HUES6 (cell line): ENCODE results near the gene FGFR2.
"Not testable (repeated sequence)": the region's sequence is repeated elsewhere in the genome, so short reads cannot be mapped to it uniquely, and the experiment has no call there.

Source experiments
- H3K27ac ChIP-seq: 2 replicates; pipeline ENCODE4 v1.7.0; 2013; ENCODE audit warnings: low read depth, mild to moderate bottlenecking, low read length, inconsistent platforms
- H3K27me3 ChIP-seq: 2 replicates; pipeline ENCODE4 v1.6.1; 2013; ENCODE audit warnings: low read length; ENCODE audit not compliant: control insufficient read depth, insufficient read depth
- H3K36me3 ChIP-seq: 2 replicates; pipeline ENCODE4 v1.6.1; 2013; ENCODE audit warnings: low read length; ENCODE audit not compliant: control insufficient read depth, insufficient read depth
- H3K4me1 ChIP-seq: 2 replicates; pipeline ENCODE4 v1.6.1; 2013; ENCODE audit warnings: low read length; ENCODE audit not compliant: control insufficient read depth, insufficient read depth
- H3K4me3 ChIP-seq: 2 replicates; pipeline ENCODE4 v1.5.1; 2013; ENCODE audit warnings: low read depth, low read length
- H3K9ac ChIP-seq: one replicate; pipeline ENCODE4 v1.6.1; 2013; ENCODE audit warnings: mild to moderate bottlenecking, low read length
- H3K9me3 ChIP-seq: 2 replicates; pipeline ENCODE4 v1.6.1; 2013; ENCODE audit warnings: low read depth, low read length; ENCODE audit not compliant: control insufficient read depth, insufficient read depth

Gene FGFR2

DNA sequence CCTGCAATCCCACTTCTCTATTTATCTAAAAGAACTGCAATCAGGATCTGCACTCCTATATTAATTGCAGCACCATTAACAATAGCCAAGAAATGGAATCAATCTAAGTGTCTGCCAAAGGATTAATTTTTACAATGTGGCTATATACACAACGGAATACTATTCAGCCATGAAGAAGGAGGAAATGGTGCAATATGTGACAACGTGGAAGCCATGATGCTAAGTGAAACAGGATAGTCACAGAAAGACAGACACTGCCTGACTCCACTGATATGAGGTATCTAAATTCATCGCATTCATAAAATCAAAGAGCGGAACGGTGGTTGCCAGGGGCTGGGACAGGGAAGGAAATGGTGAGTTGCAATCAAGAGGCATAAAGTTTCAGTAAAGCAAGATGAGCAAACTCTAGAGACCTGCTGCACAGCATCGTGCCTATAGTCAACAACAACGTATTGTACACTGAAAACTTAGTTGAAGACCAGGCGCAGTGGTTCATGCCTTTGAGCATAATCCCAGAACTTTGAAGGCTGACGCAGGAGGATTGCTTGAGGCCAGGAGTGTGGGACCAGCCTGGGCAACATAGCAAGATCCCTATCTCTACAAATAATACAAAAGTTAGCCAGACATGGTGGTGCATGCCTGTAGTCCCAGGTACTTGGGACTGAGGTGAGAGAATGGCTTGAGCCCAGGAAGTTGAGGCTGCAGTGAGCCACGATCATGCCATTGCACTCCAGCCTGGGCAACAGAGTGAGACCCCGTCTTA is 76.3 kb downstream of the FGFR2 start:
- peaks cover 55% of the 10 kb centered on the region for H3K36me3 ChIP-seq
- no peak overlapping the region for H3K4me3 ChIP-seq
- H3K27ac ChIP-seq = no peak overlapping the region
- no peaks in the 10 kb centered on the region for H3K9me3 ChIP-seq
- H3K9ac ChIP-seq = no peak overlapping the region
- H3K4me1 ChIP-seq = peaks cover 16% of the 10 kb centered on the region
- H3K27me3 ChIP-seq = no peaks in the 10 kb centered on the region

DNA sequence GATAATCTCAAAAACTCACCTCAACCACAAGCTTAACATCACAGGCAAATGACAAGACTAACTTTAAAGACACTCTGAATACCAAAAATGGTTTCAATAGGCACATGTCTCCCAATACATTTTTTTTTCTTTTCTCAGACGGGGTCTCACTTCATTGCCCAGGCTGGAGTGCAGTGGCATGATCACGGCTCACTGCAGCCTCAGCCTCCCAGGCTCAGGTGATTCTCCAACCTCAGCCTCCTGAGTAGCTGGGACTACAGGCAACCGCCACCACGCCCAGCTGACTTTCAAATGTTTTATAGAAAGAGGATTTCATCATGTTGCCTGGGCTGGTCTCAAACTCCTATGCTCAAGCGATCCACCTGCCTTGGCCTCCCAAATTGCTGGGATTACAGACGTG is 77.7 kb downstream of the FGFR2 start:
- H3K27ac ChIP-seq, H3K27me3 ChIP-seq, H3K9me3 ChIP-seq, H3K4me1 ChIP-seq, H3K9ac ChIP-seq, H3K4me3 ChIP-seq: not testable (repeated sequence)
- H3K36me3 ChIP-seq = peaks cover 57% of the 10 kb centered on the region

DNA sequence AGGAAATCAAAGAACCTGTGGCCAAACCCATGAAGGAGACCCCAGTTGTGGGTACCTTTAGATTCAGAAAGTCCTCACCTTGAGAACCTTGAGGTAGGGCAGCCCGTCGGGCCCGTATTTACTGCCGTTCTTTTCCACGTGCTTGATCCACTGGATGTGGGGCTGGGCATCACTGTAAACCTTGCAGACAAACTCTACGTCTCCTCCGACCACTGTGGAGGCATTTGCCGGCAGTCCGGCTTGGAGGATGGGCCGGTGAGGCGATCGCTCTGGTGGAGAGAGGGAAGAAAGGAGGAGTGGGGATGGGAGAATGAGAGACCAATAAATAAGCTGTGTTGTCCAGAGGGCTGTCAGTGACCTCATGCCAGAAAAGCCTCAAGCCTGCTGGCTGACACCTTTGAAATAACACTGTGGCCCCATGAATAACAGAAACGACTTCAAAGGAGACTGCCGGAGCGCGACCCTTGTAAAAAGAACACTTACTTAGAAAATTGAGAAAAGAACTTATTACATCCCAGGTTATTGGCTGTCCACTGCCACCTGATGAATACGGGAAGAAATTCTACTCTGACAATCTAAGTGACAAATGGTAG is 78.2 kb downstream of the FGFR2 start:
- Histone ChIP-seq H3K27ac (no peak overlapping the region), H3K36me3 (peaks cover 63% of the 10 kb centered on the region), H3K27me3 (no peaks in the 10 kb centered on the region), H3K9ac (no peak overlapping the region), H3K9me3 (no peaks in the 10 kb centered on the region), H3K4me3 (no peak overlapping the region), H3K4me1 (peaks cover 11% of the 10 kb centered on the region; the same call in 1 of the 2 replicates)

DNA sequence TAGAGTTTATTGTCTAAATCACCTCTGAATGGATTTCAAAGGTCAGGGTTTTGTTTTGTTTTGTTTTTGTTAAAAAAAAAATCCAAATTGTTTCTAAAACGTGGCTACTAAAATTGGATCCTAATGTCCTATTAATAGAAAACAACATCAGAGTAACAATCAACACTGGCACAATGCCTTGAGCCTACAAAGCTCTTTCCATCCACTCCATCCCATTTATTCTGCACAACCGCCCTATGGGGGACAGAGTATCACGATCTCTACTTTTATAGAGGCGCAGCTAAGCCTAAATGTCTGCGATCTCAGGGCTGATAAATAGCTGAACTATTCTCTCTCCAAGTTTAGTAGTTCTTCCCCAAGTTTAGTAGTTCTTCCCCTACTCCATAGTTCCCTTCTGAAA is 78.8 kb downstream of the FGFR2 start:
- Histone ChIP-seq H3K36me3 (peaks cover 69% of the 10 kb centered on the region), H3K9ac (no peak overlapping the region), H3K27me3 (no peaks in the 10 kb centered on the region), H3K4me1 (peaks cover 16% of the 10 kb centered on the region), H3K27ac (no peak overlapping the region), H3K4me3 (no peak overlapping the region), H3K9me3 (no peaks in the 10 kb centered on the region)

DNA sequence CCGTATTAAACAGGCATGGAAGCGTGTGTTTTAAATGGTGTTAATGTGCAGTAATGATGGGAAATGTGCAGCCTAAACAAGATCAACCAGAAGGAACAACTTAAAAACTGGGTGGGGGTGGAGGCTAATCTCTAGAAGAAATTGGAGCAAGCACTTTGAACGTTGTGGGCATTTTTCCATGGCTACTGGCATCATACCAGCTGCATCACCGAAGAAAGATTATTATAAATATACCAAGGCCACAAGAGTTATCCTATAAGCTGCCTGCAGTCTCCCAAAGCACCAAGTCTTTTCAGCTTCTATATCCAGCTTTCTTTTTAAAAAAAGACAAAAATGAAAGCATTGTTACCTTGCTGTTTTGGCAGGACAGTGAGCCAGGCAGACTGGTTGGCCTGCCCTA is 79.9 kb downstream of the FGFR2 start:
- no peaks in the 10 kb centered on the region for H3K27me3 ChIP-seq
- H3K36me3 ChIP-seq = peaks cover 72% of the 10 kb centered on the region
- H3K27ac ChIP-seq = no peak overlapping the region
- H3K4me3 ChIP-seq = no peak overlapping the region
- H3K4me1 ChIP-seq = peaks cover 26% of the 10 kb centered on the region
- no peak overlapping the region for H3K9ac ChIP-seq
- H3K9me3 ChIP-seq = no peaks in the 10 kb centered on the region

DNA sequence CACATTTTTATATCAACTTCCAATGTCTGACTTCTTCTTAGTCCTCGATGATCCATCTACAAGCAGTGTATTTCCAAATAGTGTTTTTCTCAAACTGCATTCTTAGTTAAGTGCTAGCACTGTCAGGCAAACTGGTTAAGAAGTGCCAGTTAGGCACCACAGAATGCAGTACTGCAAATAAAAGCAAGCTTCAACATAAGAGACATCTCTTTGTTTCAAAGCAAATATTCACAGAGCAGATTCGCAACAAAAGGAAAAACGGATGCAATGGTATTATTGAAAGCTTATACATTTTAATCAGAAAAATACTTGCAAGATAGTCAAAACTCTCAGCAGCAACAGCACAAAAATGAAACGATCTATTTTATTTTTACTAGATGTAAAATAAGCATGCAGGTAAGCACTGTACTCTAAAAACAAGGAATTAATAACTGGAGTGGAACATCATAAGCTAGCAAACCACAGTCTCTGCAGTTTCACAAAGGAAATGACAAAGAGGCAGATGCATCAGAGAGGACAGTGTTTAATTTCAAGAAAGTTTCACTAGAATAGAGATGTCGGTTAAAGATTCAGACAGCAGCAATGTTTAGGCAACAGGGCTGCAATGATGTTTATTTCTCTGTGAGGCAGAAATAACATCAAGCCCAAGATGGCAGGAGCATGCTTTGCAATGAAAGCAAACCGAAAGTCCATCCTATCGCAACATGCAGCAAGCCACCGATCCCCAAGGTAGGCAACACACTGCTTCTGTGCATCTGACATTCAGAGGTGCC is 82.0 kb downstream of the FGFR2 start:
- Histone ChIP-seq H3K4me1 (peaks cover 38% of the 10 kb centered on the region), H3K9me3 (no peaks in the 10 kb centered on the region), H3K27ac (no peak overlapping the region), H3K27me3 (no peaks in the 10 kb centered on the region), H3K4me3 (no peak overlapping the region), H3K9ac (no peak overlapping the region), H3K36me3 (peaks cover 87% of the 10 kb centered on the region)

DNA sequence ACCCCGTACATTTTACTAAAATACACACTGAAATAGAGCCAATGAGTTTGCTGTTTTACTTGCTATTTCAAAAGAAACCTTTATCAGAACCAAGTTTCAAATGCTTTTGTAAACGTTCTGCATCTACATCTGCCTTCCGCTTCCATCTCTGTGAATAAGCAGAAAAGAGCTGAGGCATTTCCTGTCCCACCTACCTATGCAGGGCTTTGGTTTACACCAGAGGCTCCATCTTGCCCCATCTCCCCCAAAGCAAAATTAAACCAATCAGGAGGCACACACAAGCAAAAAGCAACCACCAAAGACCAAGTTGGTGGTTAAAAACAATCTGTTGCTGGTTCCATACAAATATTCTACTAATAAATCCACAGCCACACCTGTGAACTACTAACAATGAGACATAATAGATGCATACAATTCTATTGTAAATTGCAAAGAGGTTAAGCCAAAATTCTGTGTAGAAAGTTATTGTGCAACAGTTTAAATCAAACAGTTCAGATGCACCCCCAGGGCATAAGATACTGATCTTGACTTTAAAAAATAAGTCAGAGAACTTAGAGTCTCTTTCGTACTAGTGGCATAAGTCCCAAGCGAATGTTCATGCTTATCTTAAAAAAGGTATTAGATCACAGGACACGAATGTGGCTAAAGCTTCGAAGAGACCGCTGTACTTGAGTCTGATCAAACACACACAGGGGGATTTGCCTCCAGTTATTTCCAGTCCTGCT is 83.9 kb downstream of the FGFR2 start:
- H3K4me3 ChIP-seq = no peak overlapping the region
- peaks cover 87% of the 10 kb centered on the region for H3K36me3 ChIP-seq
- no peaks in the 10 kb centered on the region for H3K27me3 ChIP-seq
- no peaks in the 10 kb centered on the region for H3K9me3 ChIP-seq
- peaks cover 45% of the 10 kb centered on the region for H3K4me1 ChIP-seq
- peak overlapping the region; percentile 42; the same call in 1 of the 2 replicates for H3K27ac ChIP-seq
- H3K9ac ChIP-seq = no peak overlapping the region

DNA sequence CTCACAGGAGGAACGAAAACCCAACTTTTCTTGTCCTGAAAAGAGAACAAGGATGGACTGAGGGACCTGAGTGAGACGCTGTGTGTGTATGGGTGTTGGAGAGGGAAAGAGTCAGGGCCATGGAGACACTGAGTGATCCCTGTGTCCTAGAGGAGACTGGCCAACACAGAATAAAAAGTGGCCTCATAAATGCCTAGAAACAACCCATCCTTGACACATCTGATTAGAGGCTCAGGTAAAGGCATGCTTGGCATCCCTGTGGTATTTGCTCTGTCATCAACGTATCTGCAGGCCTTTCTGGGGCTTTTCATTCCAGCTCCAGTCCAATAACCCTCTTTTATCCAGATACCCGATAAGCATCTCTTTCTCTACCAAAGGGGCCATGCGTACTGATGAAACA is 86.3 kb downstream of the FGFR2 start:
- Histone ChIP-seq H3K4me1 (peaks cover 45% of the 10 kb centered on the region), H3K27ac (no peak overlapping the region), H3K4me3 (no peak overlapping the region), H3K9ac (no peak overlapping the region), H3K27me3 (no peaks in the 10 kb centered on the region), H3K9me3 (no peaks in the 10 kb centered on the region), H3K36me3 (peaks cover 79% of the 10 kb centered on the region)

DNA sequence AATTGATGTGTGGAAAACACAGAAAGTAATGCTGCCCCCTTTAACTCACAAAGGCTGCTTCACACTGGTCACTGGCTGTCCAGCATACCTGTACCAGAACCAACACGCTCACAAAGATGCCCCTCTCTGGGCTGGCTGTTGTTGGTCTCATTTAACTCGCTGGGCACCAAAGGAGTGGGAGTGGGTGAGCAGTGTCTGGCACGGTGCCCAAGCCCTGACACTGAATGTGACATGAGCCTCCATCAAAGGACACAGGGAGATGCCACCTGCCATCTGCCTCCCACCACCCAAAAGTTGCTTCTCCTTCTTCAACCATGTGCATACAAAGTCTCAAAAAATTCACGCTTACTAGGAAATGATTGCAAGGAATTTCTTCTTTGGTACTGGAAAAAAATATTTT is 86.8 kb downstream of the FGFR2 start:
- Histone ChIP-seq H3K9ac (no peak overlapping the region), H3K9me3 (no peaks in the 10 kb centered on the region), H3K4me3 (no peak overlapping the region), H3K27ac (no peak overlapping the region), H3K27me3 (no peaks in the 10 kb centered on the region), H3K4me1 (peaks cover 41% of the 10 kb centered on the region), H3K36me3 (peaks cover 77% of the 10 kb centered on the region)

DNA sequence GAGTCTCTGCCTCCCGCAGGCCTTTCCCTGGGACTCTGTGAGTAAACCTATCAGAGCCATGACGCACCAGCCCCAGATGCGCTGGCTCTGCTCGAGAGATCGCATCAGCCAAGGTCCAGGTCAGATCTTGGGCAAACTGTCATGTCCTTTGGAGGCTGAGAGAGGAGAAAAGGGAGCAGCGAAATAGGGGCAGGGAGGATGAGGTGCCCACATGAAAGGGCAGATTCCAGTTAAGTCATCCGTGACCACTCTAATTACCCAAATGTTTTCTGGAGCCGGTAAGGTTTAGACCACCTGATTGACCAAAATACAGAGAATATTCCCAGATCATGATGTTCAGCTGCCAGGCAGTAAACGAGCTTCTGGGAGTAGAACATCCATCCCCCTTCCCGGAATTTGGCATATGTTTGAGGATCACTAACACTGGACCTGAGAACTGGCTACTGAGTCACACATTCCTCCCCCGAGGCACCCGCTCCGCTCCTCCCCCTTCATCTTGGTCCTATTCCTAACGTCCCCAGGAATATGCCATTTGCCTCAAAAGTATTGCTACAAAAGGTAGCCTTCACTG is 88.0 kb downstream of the FGFR2 start:
- peaks cover 76% of the 10 kb centered on the region for H3K36me3 ChIP-seq
- H3K4me1 ChIP-seq = peaks cover 40% of the 10 kb centered on the region
- no peaks in the 10 kb centered on the region for H3K27me3 ChIP-seq
- H3K27ac ChIP-seq = 0 out of 2 replicates have a peak overlapping the region, but pooled peaks have one; percentile 1
- H3K9me3 ChIP-seq = no peaks in the 10 kb centered on the region
- no peak overlapping the region for H3K9ac ChIP-seq
- H3K4me3 ChIP-seq = no peak overlapping the region; the same call in 1 of the 2 replicates
